K562 (cell line): Measurements from ENCODE around the gene ZC3H18.

Experiments
- BACH1 ChIP-seq: fragments of 200-800 bp; sonication (Bioruptor generic); IDR thresholded peaks from 2 replicates; pipeline ENCODE4 v1.6.1; 2016; ENCODE audit warnings: missing genetic modification characterization, missing compliant biosample characterization
- CEBPG ChIP-seq, 3 experiments: fragments of 200-800 bp in 1 of 3; sonication (Bioruptor generic) in 1 of 3; sonication (generic) in 1 of 3; formaldehyde crosslinking in 1 of 3; IDR thresholded peaks in 2 of 3; conservative IDR thresholded peaks in 1 of 3; 2 replicates each; pipeline versions ENCODE4 v1.6.1 to v1.8.0; 2016 to 2022; ENCODE audit warnings: missing compliant biosample characterization in 2 of 3, missing genetic modification characterization in 2 of 3, mild to moderate bottlenecking in 1 of 3, missing genetic modification reagents in 1 of 3
- E2F6 ChIP-seq, 2 experiments: IDR thresholded peaks; 2 replicates each; pipeline ENCODE4 v1.6.1; 2011; ENCODE audit warnings: borderline replicate concordance in 1 of 2, control low read depth in 1 of 2, low read depth in 1 of 2, low read length in 1 of 2, mild to moderate bottlenecking in 1 of 2, mixed read lengths in 1 of 2, moderate library complexity in 1 of 2; ENCODE audit not compliant: insufficient read depth in 1 of 2, insufficient read length in 1 of 2, poor library complexity in 1 of 2, severe bottlenecking in 1 of 2; ENCODE audit errors: extremely low read depth in 1 of 2
- HMG20A ChIP-seq: fragments of 450-650 bp; formaldehyde crosslinking; conservative IDR thresholded peaks from 2 replicates; pipeline ENCODE4 v1.4.0; 2020; ENCODE audit warnings: mild to moderate bottlenecking, mixed read lengths
- JUND ChIP-seq, 2 experiments: IDR thresholded peaks; 2 replicates in 1 of 2; 3 replicates in 1 of 2; pipeline ENCODE4 v1.6.1; 2011; ENCODE audit warnings: borderline replicate concordance in 2 of 2, low read depth in 2 of 2, low read length in 2 of 2, improper control_type of control experiment in 1 of 2, missing biosample characterization in 1 of 2, missing genetic modification characterization in 1 of 2, missing genetic modification reagents in 1 of 2
- NR1H2 ChIP-seq: sonication (generic); formaldehyde crosslinking; IDR thresholded peaks from 2 replicates; pipeline ENCODE4 v1.4.0; 2020; ENCODE audit warnings: mild to moderate bottlenecking, missing genetic modification reagents
- PPARD ChIP-seq: fragments of 250-450 bp; sonication (Bioruptor Pico); IDR thresholded peaks from 2 replicates; pipeline ENCODE4 v1.8.0; 2022; ENCODE audit warnings: inconsistent platforms, mild to moderate bottlenecking, moderate library complexity
- PTTG1 ChIP-seq: fragments of 450-650 bp; IDR thresholded peaks from 2 replicates; pipeline ENCODE4 v1.6.1; 2016; ENCODE audit warnings: low read depth, mild to moderate bottlenecking, missing genetic modification characterization, missing compliant biosample characterization
- TCF7 ChIP-seq: sonication (generic); IDR thresholded peaks from 2 replicates; pipeline ENCODE4 v1.6.1; 2016; ENCODE audit warnings: antibody characterized with exemption, borderline replicate concordance
- ZNF431 ChIP-seq: sonication (generic); formaldehyde crosslinking; IDR thresholded peaks from 2 replicates; pipeline ENCODE4 v1.8.0; 2022; ENCODE audit warnings: mild to moderate bottlenecking, missing genetic modification reagents
- TF ChIP-seq, protein P1 (sequence below), 3 experiments: IDR thresholded peaks in 2 of 3; conservative IDR thresholded peaks in 1 of 3; 2 replicates each; pipeline ENCODE4 v1.5.1; 2011 to 2012; ENCODE audit warnings: low read length in 3 of 3, mild to moderate bottlenecking in 3 of 3, control low read depth in 2 of 3, improper control_type of control experiment in 1 of 3, inconsistent platforms in 1 of 3, low read depth in 1 of 3, mixed read lengths in 1 of 3, moderate library complexity in 1 of 3; ENCODE audit not compliant: insufficient read depth in 2 of 3

DNA sequence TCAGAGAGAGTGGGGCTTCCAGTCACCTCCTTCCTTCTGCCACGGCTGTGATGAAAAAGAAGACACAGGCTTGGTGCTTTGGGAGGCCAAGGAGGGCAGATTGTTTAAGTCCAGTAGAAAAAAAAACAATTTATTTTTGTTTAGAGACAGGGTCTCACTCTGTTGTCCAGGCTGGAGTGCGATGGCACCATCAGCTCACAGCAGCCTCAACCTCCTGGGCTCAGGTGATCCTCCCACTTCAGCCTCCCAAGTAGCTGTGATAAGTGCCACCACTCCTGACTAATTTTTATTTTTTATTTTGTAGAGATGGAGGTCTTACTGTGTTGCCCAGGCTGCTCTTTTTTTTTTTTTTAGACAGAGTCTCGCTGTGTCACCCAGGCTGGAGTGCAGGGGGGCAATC is 95.4 kb downstream of the ZC3H18 start:
- TF ChIP-seq NR1H2 (no peak), PPARD (CRISPR knock-in tag) (no peak), TCF7 (no peak), CEBPG (CRISPR knock-in tag; IDR thresholded peaks at IDR 0.05) (no peak), CEBPG (tag; conservative IDR thresholded peaks at IDR 0.05 in 1 of 2, IDR thresholded peaks at IDR 0.05 in 1 of 2) (no peak), BACH1 (tag) (no peak), HMG20A (CRISPR knock-in tag) (no peak), PTTG1 (no peak), JUND (IDR thresholded peaks at IDR 0.05; ENCODE audit: borderline replicate concordance, low read depth, low read length) (no peak), JUND (tag; IDR thresholded peaks at IDR 0.05; ENCODE audit: borderline replicate concordance, low read depth, low read length) (no peak), ZNF431 (CRISPR knock-in tag) (no peak), E2F6 (IDR thresholded peaks at IDR 0.05; ENCODE audit: borderline replicate concordance in 1 of 2, extremely low read depth in 1 of 2, insufficient read depth in 1 of 2, insufficient read length in 1 of 2, low read depth in 1 of 2, low read length in 1 of 2, poor library complexity in 1 of 2, severe bottlenecking in 1 of 2) (no peak)
- TF ChIP-seq, protein P1, sequence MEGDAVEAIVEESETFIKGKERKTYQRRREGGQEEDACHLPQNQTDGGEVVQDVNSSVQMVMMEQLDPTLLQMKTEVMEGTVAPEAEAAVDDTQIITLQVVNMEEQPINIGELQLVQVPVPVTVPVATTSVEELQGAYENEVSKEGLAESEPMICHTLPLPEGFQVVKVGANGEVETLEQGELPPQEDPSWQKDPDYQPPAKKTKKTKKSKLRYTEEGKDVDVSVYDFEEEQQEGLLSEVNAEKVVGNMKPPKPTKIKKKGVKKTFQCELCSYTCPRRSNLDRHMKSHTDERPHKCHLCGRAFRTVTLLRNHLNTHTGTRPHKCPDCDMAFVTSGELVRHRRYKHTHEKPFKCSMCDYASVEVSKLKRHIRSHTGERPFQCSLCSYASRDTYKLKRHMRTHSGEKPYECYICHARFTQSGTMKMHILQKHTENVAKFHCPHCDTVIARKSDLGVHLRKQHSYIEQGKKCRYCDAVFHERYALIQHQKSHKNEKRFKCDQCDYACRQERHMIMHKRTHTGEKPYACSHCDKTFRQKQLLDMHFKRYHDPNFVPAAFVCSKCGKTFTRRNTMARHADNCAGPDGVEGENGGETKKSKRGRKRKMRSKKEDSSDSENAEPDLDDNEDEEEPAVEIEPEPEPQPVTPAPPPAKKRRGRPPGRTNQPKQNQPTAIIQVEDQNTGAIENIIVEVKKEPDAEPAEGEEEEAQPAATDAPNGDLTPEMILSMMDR (IDR thresholded peaks at IDR 0.05 in 2 of 3, conservative IDR thresholded peaks at IDR 0.05 in 1 of 3; ENCODE audit: insufficient read depth in 2 of 3, low read depth in 1 of 3, low read length in 3 of 3), result no peak
